ENCODE data around the gene GJB1. TPM values are rescaled to one million over a fixed set of nuclear protein-coding genes. Genes with fewer than 3 reads are reported as not detected.

The GJB1 gene
- total RNA-seq, 1 experiment from 2014 or later, result not detected

DNA sequence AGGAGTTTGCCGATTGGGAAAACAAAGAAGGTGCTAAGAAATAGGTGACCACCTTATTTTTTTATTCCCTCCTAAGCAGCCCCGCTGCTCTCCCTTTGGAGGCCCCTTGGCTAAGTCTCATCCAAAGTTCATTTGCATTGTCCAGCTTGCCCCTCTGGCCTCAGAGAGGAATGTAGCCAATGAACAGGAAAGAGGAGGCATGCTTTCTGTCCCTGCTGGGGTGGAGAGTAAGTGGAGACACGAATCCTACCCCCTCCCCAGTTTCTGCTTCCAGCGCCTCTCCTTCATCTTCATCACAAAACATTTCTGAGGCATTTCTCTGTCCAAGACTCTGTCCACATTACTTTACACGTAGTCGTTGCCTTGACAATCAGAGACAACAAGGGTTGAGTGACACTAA is 39.7 kb upstream of the GJB1 start:
- H3K36me3 ChIP-seq (ENCODE audit: insufficient read depth, low read length, poor library complexity, severe bottlenecking), result no peaks in the 10 kb centered on the region
- POLR2A ChIA-PET (ENCODE audit: low non-redundant PET), result no interaction called here
- CTCF ChIA-PET, result no interaction called here
- no peak for TF ChIP-seq CTCF (conservative IDR thresholded peaks at IDR 0.05; ENCODE audit: low read depth, low read length)
- TF ChIP-seq EZH2 (IDR thresholded peaks at IDR 0.05; ENCODE audit: borderline replicate concordance, low read depth, low read length, poor library complexity, severe bottlenecking), result no peak
- H3K4me1 ChIP-seq (ENCODE audit: insufficient read depth, low read length, poor library complexity, severe bottlenecking), result peaks cover 8% of the 10 kb centered on the region
- H3K27me3 ChIP-seq (replicated peaks; ENCODE audit: insufficient read depth, low read depth, low read length, poor library complexity), result no peaks in the 10 kb centered on the region
- H3K9me3 ChIP-seq (ENCODE audit: low read depth, low read length, poor library complexity, severe bottlenecking), result no peaks in the 10 kb centered on the region
- no TSS peak for BruUV-seq (replicated peaks)
- intact Hi-C loops (cut with micrococcal nuclease; ENCODE audit: unreplicated experiment), result no loop called here
- H3K4me3 ChIP-seq (ENCODE audit: low read depth, low read length, poor library complexity, severe bottlenecking), result no peak overlapping the region
- H3K27ac ChIP-seq (ENCODE audit: low read depth, low read length, poor library complexity, severe bottlenecking), result no peak overlapping the region
- no peak for DNase-seq (ENCODE audit: low spot score)

GRCh38 chrX:71184092-71184491 is 38.9 kb upstream of the GJB1 start:
- no peak overlapping the region for H3K4me3 ChIP-seq (ENCODE audit: low read depth, low read length, poor library complexity, severe bottlenecking)
- POLR2A ChIA-PET (ENCODE audit: low non-redundant PET), result no interaction called here
- CTCF ChIA-PET, result no interaction called here
- TF ChIP-seq EZH2 (IDR thresholded peaks at IDR 0.05; ENCODE audit: borderline replicate concordance, low read depth, low read length, poor library complexity, severe bottlenecking) (no peak), CTCF (conservative IDR thresholded peaks at IDR 0.05; ENCODE audit: low read depth, low read length) (no peak)
- BruUV-seq (replicated peaks), result no TSS peak
- intact Hi-C loops (cut with micrococcal nuclease; ENCODE audit: unreplicated experiment), result no loop called here
- H3K27ac ChIP-seq (ENCODE audit: low read depth, low read length, poor library complexity, severe bottlenecking), result no peak overlapping the region
- H3K9me3 ChIP-seq (ENCODE audit: low read depth, low read length, poor library complexity, severe bottlenecking), result no peaks in the 10 kb centered on the region
- no peaks in the 10 kb centered on the region for H3K27me3 ChIP-seq (replicated peaks; ENCODE audit: insufficient read depth, low read depth, low read length, poor library complexity)
- H3K36me3 ChIP-seq (ENCODE audit: insufficient read depth, low read length, poor library complexity, severe bottlenecking), result no peaks in the 10 kb centered on the region
- peaks cover 8% of the 10 kb centered on the region for H3K4me1 ChIP-seq (ENCODE audit: insufficient read depth, low read length, poor library complexity, severe bottlenecking)
- DNase-seq (ENCODE audit: low spot score), result no peak

- Histone ChIP-seq H3K4me3 (ENCODE audit: low read depth, low read length, poor library complexity, severe bottlenecking) (no peak overlapping the region), H3K9me3 (ENCODE audit: low read depth, low read length, poor library complexity, severe bottlenecking) (no peaks in the 10 kb centered on the region), H3K27me3 (replicated peaks; ENCODE audit: insufficient read depth, low read depth, low read length, poor library complexity) (no peaks in the 10 kb centered on the region), H3K27ac (ENCODE audit: low read depth, low read length, poor library complexity, severe bottlenecking) (no peak overlapping the region), H3K36me3 (ENCODE audit: insufficient read depth, low read length, poor library complexity, severe bottlenecking) (no peaks in the 10 kb centered on the region), H3K4me1 (ENCODE audit: insufficient read depth, low read length, poor library complexity, severe bottlenecking) (peaks cover 8% of the 10 kb centered on the region)
- intact Hi-C loops (cut with micrococcal nuclease; ENCODE audit: unreplicated experiment), result no loop called here
- no peak for TF ChIP-seq CTCF (conservative IDR thresholded peaks at IDR 0.05; ENCODE audit: low read depth, low read length)
- TF ChIP-seq EZH2 (IDR thresholded peaks at IDR 0.05; ENCODE audit: borderline replicate concordance, low read depth, low read length, poor library complexity, severe bottlenecking), result no peak
- ChIA-PET POLR2A (ENCODE audit: low non-redundant PET) (no interaction called here), CTCF (no interaction called here)
- BruUV-seq (replicated peaks), result no TSS peak
- DNase-seq (ENCODE audit: low spot score), result no peak
Observed at GRCh38 chrX:71184803-71185495, 38.1 kb upstream of the GJB1 start.

Data from A673 (cell line).